Keratinocyte (primary cell): ENCODE measurements around the gene CATSPERE. TPM values are rescaled to one million over a fixed set of nuclear protein-coding genes. Genes with fewer than 3 reads are reported as not detected.

ENCODE experiments used
- DNase-seq: peaks from one replicate; pipeline ENCODE4 v3.0.0-alpha.2; 2011; ENCODE audit warnings: low read depth, missing footprints, low spot score
- FAIRE-seq: peaks from 2 replicates; lab custom pipeline; 2011; peaks lifted over from hg19 to GRCh38; lab: Jason Lieb, UNC
- H2AFZ ChIP-seq: 2 replicates; pipeline ENCODE4 v1.6.0; 2012; ENCODE audit warnings: low read length, control low read depth, inconsistent platforms; ENCODE audit not compliant: control insufficient read depth
- H3K27ac ChIP-seq: 2 replicates; pipeline ENCODE4 v1.5.1; 2011; ENCODE audit warnings: low read length; ENCODE audit not compliant: control insufficient read depth, insufficient read depth
- H3K27me3 ChIP-seq: 3 replicates; pipeline ENCODE4 v1.6.0; 2011; ENCODE audit warnings: low read length; ENCODE audit not compliant: control insufficient read depth, insufficient read depth; ENCODE audit errors: extremely low read depth
- H3K36me3 ChIP-seq, 2 experiments: 2 replicates in 1 of 2; 3 replicates in 1 of 2; pipeline ENCODE4 v1.5.1; 2011; ENCODE audit warnings: low read length in 2 of 2, mild to moderate bottlenecking in 1 of 2; ENCODE audit not compliant: control insufficient read depth in 2 of 2, insufficient read depth in 2 of 2; ENCODE audit errors: extremely low read depth in 1 of 2
- H3K4me1 ChIP-seq: 3 replicates; pipeline ENCODE4 v1.5.1; 2011; ENCODE audit warnings: low read length; ENCODE audit not compliant: control insufficient read depth, insufficient read depth; ENCODE audit errors: extremely low read depth
- H3K4me2 ChIP-seq: 3 replicates; pipeline ENCODE4 v1.6.0; 2011; ENCODE audit warnings: low read depth, low read length; ENCODE audit not compliant: control insufficient read depth, insufficient read depth; ENCODE audit errors: extremely low read depth
- H3K4me3 ChIP-seq, 3 experiments: fragments of 200-600 bp in 1 of 3; sonication (generic) in 1 of 3; 2 replicates in 2 of 3; 3 replicates in 1 of 3; pipeline ENCODE4 v1.5.1; 2011 to 2016; ENCODE audit warnings: low read length in 3 of 3, mild to moderate bottlenecking in 3 of 3, control low read depth in 2 of 3, inconsistent platforms in 1 of 3, low read depth in 1 of 3, mixed read lengths in 1 of 3, mixed run types in 1 of 3, moderate library complexity in 1 of 3; ENCODE audit not compliant: control insufficient read depth in 2 of 3, insufficient read depth in 2 of 3; ENCODE audit errors: extremely low read depth in 1 of 3
- H3K79me2 ChIP-seq: 2 replicates; pipeline ENCODE4 v1.6.0; 2012; ENCODE audit warnings: low read length; ENCODE audit not compliant: control insufficient read depth, insufficient read depth
- H3K9ac ChIP-seq: 3 replicates; pipeline ENCODE4 v1.6.0; 2011; ENCODE audit warnings: low read length; ENCODE audit not compliant: control insufficient read depth, insufficient read depth; ENCODE audit errors: extremely low read depth
- H3K9me1 ChIP-seq: 3 replicates; pipeline ENCODE4 v1.6.0; 2011; ENCODE audit warnings: low read length; ENCODE audit not compliant: control insufficient read depth, insufficient read depth; ENCODE audit errors: extremely low read depth
- H3K9me3 ChIP-seq: 2 replicates; pipeline ENCODE4 v1.5.1; 2012; ENCODE audit warnings: low read depth, low read length; ENCODE audit not compliant: control insufficient read depth
- H4K20me1 ChIP-seq: 3 replicates; pipeline ENCODE4 v1.6.0; 2011; ENCODE audit warnings: low read length; ENCODE audit not compliant: control insufficient read depth, insufficient read depth; ENCODE audit errors: extremely low read depth
- EZH2 ChIP-seq: IDR thresholded peaks from one replicate; pipeline ENCODE4 v1.6.1; 2012; ENCODE audit warnings: inconsistent platforms, mild to moderate bottlenecking, low read length, moderate library complexity
- dilution Hi-C: fragments of 300-500 bp; cut with MboI; formaldehyde crosslinking; loops from one replicate; pipeline ENCODE4 v1.7.0; 2020; ENCODE audit warnings: low sequenced_read_pairs; ENCODE audit not compliant: extremely low pct_ligation_motif_present
- polyA plus RNA-seq, 5 experiments: library from polyadenylated mRNA; depleted of rRNA in 3 of 5; stranded (reverse) in 3 of 5; stranded (forward) in 1 of 5; unstranded in 1 of 5; fragments of >200 nt; gene quantifications; 1 replicate in 1 of 5; 2 replicates in 3 of 5; 3 replicates in 1 of 5; pipeline versions ENCODE4 v1.2.1 to v1.2.3, GENCODE V29; 2011 to 2012; ENCODE audit warnings: missing spikeins in 2 of 5, low read depth in 1 of 5, low replicate concordance in 1 of 5
- TF ChIP-seq, protein P1 (sequence below), 3 experiments: IDR thresholded peaks in 1 of 3; conservative IDR thresholded peaks in 1 of 3; optimal IDR thresholded peaks in 1 of 3; 2 replicates in 2 of 3; 3 replicates in 1 of 3; pipeline versions ENCODE3 to v1.5.1; 2011; ENCODE audit warnings: low read length in 3 of 3, mild to moderate bottlenecking in 3 of 3, moderate library complexity in 2 of 3, control low read depth in 1 of 3, inconsistent platforms in 1 of 3; ENCODE audit not compliant: insufficient read depth in 2 of 3; ENCODE audit errors: extremely low read depth in 1 of 3

The CATSPERE gene
- polyA plus RNA-seq, 1 donor (not counting 4 experiments of a cell fraction or from before 2014, with no cell fraction given) = 0.42 TPM

DNA sequence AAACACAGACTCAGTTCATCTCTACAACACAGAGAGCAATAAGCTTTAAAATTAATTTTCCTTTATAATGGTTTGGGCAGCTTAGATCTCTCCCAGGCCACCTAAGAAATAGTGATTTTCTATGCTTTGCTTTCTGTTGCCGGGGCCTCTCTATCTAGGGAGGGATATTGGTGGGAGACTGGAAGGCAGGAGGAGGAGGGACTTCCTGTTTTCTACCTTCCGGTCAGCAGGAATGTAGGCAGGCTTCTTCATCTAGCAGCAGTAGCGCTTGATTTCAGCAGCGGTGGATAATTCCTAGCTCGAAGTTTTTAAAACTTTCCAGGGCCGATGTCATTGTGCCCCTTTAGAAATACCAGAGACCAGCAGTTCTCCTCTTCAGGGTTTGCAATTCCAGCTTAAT lies 186.7 kb downstream of the CATSPERE start:
- Histone ChIP-seq H3K79me2 (no peaks in the 10 kb centered on the region), H4K20me1 (no peaks in the 10 kb centered on the region), H2AFZ (no peak overlapping the region), H3K36me3 (no peaks in the 10 kb centered on the region), H3K9me1 (no peaks in the 10 kb centered on the region), H3K4me1 (peaks cover 3% of the 10 kb centered on the region), H3K27ac (no peak overlapping the region), H3K4me3 (no peak overlapping the region), H3K4me2 (no peak overlapping the region), H3K9ac (no peak overlapping the region), H3K27me3 (no peaks in the 10 kb centered on the region), H3K9me3 (no peaks in the 10 kb centered on the region)
- dilution Hi-C loops = no loop called here
- TF ChIP-seq, protein P1, sequence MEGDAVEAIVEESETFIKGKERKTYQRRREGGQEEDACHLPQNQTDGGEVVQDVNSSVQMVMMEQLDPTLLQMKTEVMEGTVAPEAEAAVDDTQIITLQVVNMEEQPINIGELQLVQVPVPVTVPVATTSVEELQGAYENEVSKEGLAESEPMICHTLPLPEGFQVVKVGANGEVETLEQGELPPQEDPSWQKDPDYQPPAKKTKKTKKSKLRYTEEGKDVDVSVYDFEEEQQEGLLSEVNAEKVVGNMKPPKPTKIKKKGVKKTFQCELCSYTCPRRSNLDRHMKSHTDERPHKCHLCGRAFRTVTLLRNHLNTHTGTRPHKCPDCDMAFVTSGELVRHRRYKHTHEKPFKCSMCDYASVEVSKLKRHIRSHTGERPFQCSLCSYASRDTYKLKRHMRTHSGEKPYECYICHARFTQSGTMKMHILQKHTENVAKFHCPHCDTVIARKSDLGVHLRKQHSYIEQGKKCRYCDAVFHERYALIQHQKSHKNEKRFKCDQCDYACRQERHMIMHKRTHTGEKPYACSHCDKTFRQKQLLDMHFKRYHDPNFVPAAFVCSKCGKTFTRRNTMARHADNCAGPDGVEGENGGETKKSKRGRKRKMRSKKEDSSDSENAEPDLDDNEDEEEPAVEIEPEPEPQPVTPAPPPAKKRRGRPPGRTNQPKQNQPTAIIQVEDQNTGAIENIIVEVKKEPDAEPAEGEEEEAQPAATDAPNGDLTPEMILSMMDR (optimal IDR thresholded peaks at IDR 0.05 in 1 of 3, IDR thresholded peaks at IDR 0.05 in 1 of 3, conservative IDR thresholded peaks at IDR 0.05 in 1 of 3; ENCODE audit: extremely low read depth in 1 of 3, insufficient read depth in 2 of 3, low read length in 3 of 3) = no peak
- no peak for TF ChIP-seq EZH2
- DNase-seq (no peak), FAIRE-seq (no peak)

DNA sequence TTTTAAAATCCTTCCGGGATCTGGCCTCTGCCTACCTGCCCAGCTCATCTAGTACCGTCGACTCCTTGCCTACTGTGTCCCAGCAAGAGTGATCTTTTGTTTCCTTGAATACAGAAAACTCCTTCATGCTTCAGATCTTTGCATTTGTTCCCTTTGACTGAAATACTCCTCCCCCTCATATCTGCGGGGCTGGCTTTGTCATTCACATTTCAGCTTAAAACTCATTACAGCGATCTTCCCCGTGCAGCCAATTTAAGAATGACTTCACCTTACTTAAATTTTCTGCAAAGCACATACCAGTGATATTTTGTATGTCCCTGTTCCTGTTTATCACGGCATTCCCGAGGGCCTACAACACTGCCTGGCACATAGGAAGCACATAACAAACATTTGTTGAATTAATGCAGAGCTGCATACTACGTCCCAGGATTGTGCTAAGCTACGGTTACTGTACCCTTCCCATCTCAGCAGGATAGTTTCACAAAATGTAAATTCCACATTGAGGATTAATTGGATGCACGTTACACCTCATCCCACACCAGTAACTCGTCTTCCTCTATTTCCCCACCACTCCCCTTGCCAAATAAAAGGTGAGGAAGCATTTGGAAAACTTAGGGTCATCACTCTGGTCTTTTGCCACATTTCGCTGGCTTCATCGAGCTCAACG lies 191.0 kb downstream of the CATSPERE start:
- H3K27ac ChIP-seq = peak overlapping the region; percentile 16
- DNase-seq = no peak
- dilution Hi-C loops = no loop called here

More for the DNA sequence above, 191.0 kb downstream of the CATSPERE start:
- no peaks in the 10 kb centered on the region for H3K36me3 ChIP-seq
- no peaks in the 10 kb centered on the region for H3K27me3 ChIP-seq
- H3K9me3 ChIP-seq = no peaks in the 10 kb centered on the region
- FAIRE-seq = no peak
- H3K79me2 ChIP-seq = peaks cover 36% of the 10 kb centered on the region
- peaks cover 8% of the 10 kb centered on the region for H3K4me1 ChIP-seq
- peak overlapping the region; percentile 61 for H2AFZ ChIP-seq
- H3K9ac ChIP-seq = peak overlapping the region; percentile 8
- peak overlapping the region; percentile 57 for H3K4me2 ChIP-seq
- peaks cover 2% of the 10 kb centered on the region for H4K20me1 ChIP-seq
- peak overlapping the region; percentile 25 to 48 (median 34) for H3K4me3 ChIP-seq
- H3K9me1 ChIP-seq = no peaks in the 10 kb centered on the region
- no peak for TF ChIP-seq EZH2
- TF ChIP-seq, protein P1 (optimal IDR thresholded peaks at IDR 0.05 in 1 of 3, IDR thresholded peaks at IDR 0.05 in 1 of 3, conservative IDR thresholded peaks at IDR 0.05 in 1 of 3; ENCODE audit: extremely low read depth in 1 of 3, insufficient read depth in 2 of 3, low read length in 3 of 3) = no peak
